Stomach smooth muscle (tissue), 2 donors: ENCODE data around the gene XPC.
A peak's percentile ranks its signal among the peaks of the same experiment; 100 is the strongest.
"Not testable (repeated sequence)": the region's sequence is repeated elsewhere in the genome, so short reads cannot be mapped to it uniquely, and the experiment has no call there.

Source experiments
- H3K27ac ChIP-seq: one replicate; pipeline ENCODE4 v1.7.0; 2013; ENCODE audit warnings: mild to moderate bottlenecking, low read length, inconsistent platforms
- H3K27me3 ChIP-seq, 2 donors: one replicate each; pipeline ENCODE4 v1.7.0; 2013; ENCODE audit warnings: low read length in 2 of 2; ENCODE audit not compliant: insufficient read depth in 2 of 2, control insufficient read depth in 1 of 2
- H3K36me3 ChIP-seq, 2 donors: one replicate each; pipeline ENCODE4 v1.7.0; 2013; ENCODE audit warnings: low read length in 2 of 2; ENCODE audit not compliant: control insufficient read depth in 2 of 2, insufficient read depth in 2 of 2
- H3K4me1 ChIP-seq: one replicate; pipeline ENCODE4 v1.7.0; 2013; ENCODE audit warnings: low read length; ENCODE audit not compliant: control insufficient read depth, insufficient read depth
- H3K4me3 ChIP-seq, 2 donors: one replicate each; pipeline ENCODE4 v1.7.0; 2013; ENCODE audit warnings: low read length in 2 of 2
- H3K9ac ChIP-seq, 2 donors: one replicate each; pipeline ENCODE4 v1.7.0; 2013; ENCODE audit warnings: low read length in 2 of 2, mild to moderate bottlenecking in 1 of 2
- H3K9me3 ChIP-seq, 2 donors: one replicate each; pipeline ENCODE4 v1.7.0; 2013; ENCODE audit warnings: low read length in 2 of 2; ENCODE audit not compliant: control insufficient read depth in 2 of 2
- donor health status: healthy.
- donor health status: Pancreatic carcinoma.

Gene XPC

GRCh38 chr3:14125193-14126016, 53.0 kb downstream of the XPC start:
- peak overlapping the region; percentile 89 to 96 for H3K9ac ChIP-seq
- H3K27ac ChIP-seq = peak overlapping the region; percentile 92
- H3K4me3 ChIP-seq = peak overlapping the region; percentile 74 to 98
- H3K4me1 ChIP-seq = peaks cover 35% of the 10 kb centered on the region
- peaks cover 11 to 32% of the 10 kb centered on the region in 2 donors for H3K36me3 ChIP-seq
- H3K27me3 ChIP-seq = no peaks in the 10 kb centered on the region
- no peaks in the 10 kb centered on the region for H3K9me3 ChIP-seq

DNA sequence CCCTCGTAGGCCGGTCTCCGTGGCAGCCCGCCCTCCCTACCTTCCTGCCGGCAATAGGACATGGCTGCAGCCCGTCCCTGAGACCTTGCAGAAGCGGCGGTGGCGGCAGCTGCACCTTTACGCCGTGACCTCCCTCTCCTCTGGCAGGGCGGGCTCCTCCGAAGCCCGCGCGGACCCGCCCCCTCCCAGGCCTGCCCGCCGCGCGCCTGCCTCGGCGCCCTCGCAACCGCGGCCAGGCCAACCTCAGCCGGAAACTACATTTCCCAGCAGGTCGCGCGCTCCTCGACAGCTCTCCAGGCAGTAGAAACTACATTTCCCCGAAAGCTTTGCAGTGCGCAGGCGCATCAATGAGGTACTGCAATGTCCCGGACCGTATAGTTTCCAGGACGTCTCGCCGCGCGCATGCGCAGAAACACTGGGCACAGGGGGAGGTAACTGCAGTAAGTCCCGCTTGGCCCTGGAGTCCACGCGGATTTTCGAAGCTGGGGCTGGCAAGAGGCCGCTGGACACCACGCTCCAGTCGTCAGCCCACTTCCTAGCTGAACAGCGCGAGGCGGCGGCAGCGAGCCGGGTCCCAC, 53.7 kb downstream of the XPC start, which contains the start of the genes CHCHD4 and TMEM43:
Gene CHCHD4 (minus strand): TSS at position 256 of the 578 bp plus-strand sequence. CDS start 194 bp downstream, at position 62.
Gene TMEM43 (plus strand): TSS at position 438 of the 578 bp plus-strand sequence. CDS start 142 bp downstream, outside the sequence.
- Histone ChIP-seq H3K36me3 (peaks cover 11 to 32% of the 10 kb centered on the region in 2 donors), H3K4me1 (peaks cover 35% of the 10 kb centered on the region), H3K27ac (peak within 1 kb of the TSS; percentile 92), H3K9me3 (no peaks in the 10 kb centered on the region), H3K9ac (peak within 1 kb of the TSS; percentile 89 to 96), H3K27me3 (no peaks in the 10 kb centered on the region), H3K4me3 (peak within 1 kb of the TSS; percentile 74 to 98)

- H3K4me1 ChIP-seq = peaks cover 35% of the 10 kb centered on the region
- H3K4me3 ChIP-seq = peak overlapping the region; percentile 74 to 98
- H3K27ac ChIP-seq = peak overlapping the region; percentile 92
- H3K9ac ChIP-seq = peak overlapping the region; percentile 87 to 89
- H3K27me3 ChIP-seq = no peaks in the 10 kb centered on the region
- no peaks in the 10 kb centered on the region for H3K9me3 ChIP-seq
- peaks cover 9 to 31% of the 10 kb centered on the region in 2 donors for H3K36me3 ChIP-seq
These were observed 54.2 kb downstream of the XPC start for GRCh38 chr3:14124223-14124614.

GRCh38 chr3:14123308-14124222, 54.8 kb downstream of the XPC start:
- Histone ChIP-seq H3K27ac (peak overlapping the region; percentile 92), H3K36me3 (peaks cover 4 to 34% of the 10 kb centered on the region in 2 donors), H3K9me3 (no peaks in the 10 kb centered on the region), H3K4me1 (peaks cover 35% of the 10 kb centered on the region), H3K27me3 (no peaks in the 10 kb centered on the region), H3K4me3 (peak overlapping the region; percentile 74 to 98), H3K9ac (peak overlapping the region; percentile 87 to 89)

- Histone ChIP-seq H3K27me3 (no peaks in the 10 kb centered on the region), H3K36me3 (peaks cover 4 to 25% of the 10 kb centered on the region in 2 donors), H3K4me1 (peaks cover 29% of the 10 kb centered on the region), H3K27ac (no peak overlapping the region), H3K9ac (no peak overlapping the region), H3K9me3 (no peaks in the 10 kb centered on the region), H3K4me3 (no peak overlapping the region)
These were observed 56.1 kb downstream of the XPC start for GRCh38 chr3:14122301-14122700.

- H3K4me1 ChIP-seq = peaks cover 24% of the 10 kb centered on the region
- H3K9me3 ChIP-seq = no peaks in the 10 kb centered on the region
- no peak overlapping the region for H3K27ac ChIP-seq
- no peak overlapping the region for H3K9ac ChIP-seq
- H3K27me3 ChIP-seq = no peaks in the 10 kb centered on the region
- H3K4me3 ChIP-seq = no peak overlapping the region
- H3K36me3 ChIP-seq = peaks cover 4 to 23% of the 10 kb centered on the region in 2 donors
These were observed 56.5 kb downstream of the XPC start for GRCh38 chr3:14121859-14122258.

DNA sequence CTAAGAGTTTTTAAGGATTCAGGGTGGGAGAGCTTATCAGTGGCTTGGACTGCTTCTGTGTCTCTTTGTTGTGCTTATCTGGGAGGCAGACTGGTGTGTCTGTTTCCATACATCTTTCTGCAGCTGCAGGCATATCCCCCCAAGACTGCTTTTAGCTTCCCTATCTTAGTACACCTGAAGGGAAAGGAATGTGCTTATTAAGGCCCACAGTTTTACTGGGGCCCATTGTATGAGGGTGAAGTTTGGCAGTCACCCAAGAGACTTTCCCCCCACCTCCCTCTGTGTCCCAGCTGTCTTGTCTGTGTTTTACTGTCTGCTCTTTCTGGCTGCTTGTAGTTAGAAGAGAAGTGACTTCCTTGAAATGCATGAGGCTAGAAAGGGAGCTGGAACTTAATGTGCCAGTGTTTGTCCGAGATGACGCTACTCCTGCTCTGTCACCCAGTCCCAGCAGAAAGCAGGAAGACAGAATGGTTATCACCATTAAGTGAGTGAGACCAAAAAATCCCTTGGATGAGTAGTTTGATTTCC, 57.4 kb downstream of the XPC start:
- H3K4me3 ChIP-seq, H3K27ac ChIP-seq, H3K9ac ChIP-seq, H3K9me3 ChIP-seq, H3K27me3 ChIP-seq: not testable (repeated sequence)
- Histone ChIP-seq H3K36me3 (peaks cover 8 to 29% of the 10 kb centered on the region in 2 donors), H3K4me1 (peaks cover 16% of the 10 kb centered on the region)

- Histone ChIP-seq H3K4me1 (peaks cover 13% of the 10 kb centered on the region), H3K9ac (no peak overlapping the region), H3K4me3 (no peak overlapping the region), H3K9me3 (no peaks in the 10 kb centered on the region), H3K36me3 (peaks cover 15 to 36% of the 10 kb centered on the region in 2 donors), H3K27me3 (no peaks in the 10 kb centered on the region), H3K27ac (no peak overlapping the region)
These were observed 58.1 kb downstream of the XPC start for GRCh38 chr3:14120111-14120920.

GRCh38 chr3:14119651-14120050, 58.8 kb downstream of the XPC start:
- no peak overlapping the region for H3K27ac ChIP-seq
- no peaks in the 10 kb centered on the region for H3K27me3 ChIP-seq

More at GRCh38 chr3:14119651-14120050, 58.8 kb downstream of the XPC start:
- no peak overlapping the region for H3K4me3 ChIP-seq
- peaks cover 21 to 41% of the 10 kb centered on the region in 2 donors for H3K36me3 ChIP-seq
- peaks cover 9% of the 10 kb centered on the region for H3K4me1 ChIP-seq
- no peak overlapping the region for H3K9ac ChIP-seq
- no peaks in the 10 kb centered on the region for H3K9me3 ChIP-seq
